Right renal cortex interstitium (tissue), 3 donors: ENCODE data around the gene KIAA0319L. TPM values are rescaled to one million over a fixed set of nuclear protein-coding genes. Genes with fewer than 3 reads are reported as not detected.

Source experiments
- DNase-seq, 3 donors: peaks; one replicate each; pipeline ENCODE4 v3.0.0-alpha.2; 2013; ENCODE audit warnings: low read depth in 3 of 3, low spot score in 2 of 3
- polyA plus RNA-seq, 3 donors: library from polyadenylated mRNA; unstranded; fragments of 120-200 nt; gene quantifications; one replicate each; pipeline ENCODE4 v1.2.1, GENCODE V29; 2013; ENCODE audit not compliant: insufficient read length in 3 of 3

The KIAA0319L gene
- polyA plus RNA-seq, 3 donors = 56.3 to 64.2 (median 60.9) TPM

DNA sequence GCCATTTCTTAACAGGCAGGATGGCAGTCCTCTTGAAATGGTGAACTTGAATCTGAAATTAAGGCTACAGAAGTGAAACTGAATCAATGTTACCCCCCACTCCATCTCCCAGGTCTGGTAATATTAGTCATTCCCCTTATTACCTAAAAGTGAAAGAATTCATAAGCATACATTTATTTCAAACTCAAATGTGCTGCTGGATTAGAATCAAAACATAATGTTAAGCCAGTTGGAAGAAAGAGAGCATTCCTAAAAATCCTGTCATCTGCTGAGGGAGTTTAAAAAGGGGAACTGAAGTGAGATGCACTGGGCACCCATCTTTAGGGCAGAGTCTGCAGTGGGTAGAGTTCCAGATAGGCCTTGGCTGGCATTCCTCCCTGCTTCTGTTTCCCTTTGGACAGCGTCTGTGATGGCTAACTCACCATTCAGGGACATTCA, 17.4 kb downstream of the KIAA0319L start:
- DNase-seq = no peak

DNA sequence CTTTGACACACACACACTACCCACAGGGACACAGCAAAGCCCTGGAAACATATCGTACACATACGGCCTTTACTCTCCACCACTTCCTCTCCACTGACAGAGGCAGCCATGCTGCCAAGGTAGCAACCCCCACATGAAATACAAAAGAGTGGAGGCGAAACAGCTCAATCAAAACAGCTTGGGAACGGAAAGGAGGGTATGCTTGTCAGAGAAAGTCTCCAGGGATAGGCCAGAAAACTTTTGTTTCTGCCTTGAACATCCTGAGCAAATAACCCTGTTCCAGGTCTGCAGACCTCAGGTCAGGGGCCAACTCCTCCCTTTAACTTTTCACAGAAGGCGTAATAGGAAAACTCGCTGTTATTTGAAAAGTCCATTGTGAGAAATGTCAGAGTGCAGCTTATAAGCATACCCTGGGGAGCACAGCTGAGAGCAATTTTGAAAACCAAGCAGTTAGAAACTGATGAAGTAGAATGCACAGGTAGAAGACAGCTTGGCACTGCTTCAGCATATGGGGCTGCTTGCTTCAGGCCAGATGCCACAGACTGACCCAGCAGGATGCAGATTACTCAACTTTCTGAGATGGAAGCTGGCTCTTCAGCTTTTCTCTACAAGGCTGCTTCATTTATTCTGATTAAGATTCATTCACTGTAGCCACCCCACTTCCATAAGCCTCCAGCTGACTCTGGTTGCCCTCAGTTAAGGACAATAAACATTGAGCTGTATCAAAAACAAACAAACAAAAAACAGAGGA, 18.0 kb downstream of the KIAA0319L start:
- no peak for DNase-seq

DNA sequence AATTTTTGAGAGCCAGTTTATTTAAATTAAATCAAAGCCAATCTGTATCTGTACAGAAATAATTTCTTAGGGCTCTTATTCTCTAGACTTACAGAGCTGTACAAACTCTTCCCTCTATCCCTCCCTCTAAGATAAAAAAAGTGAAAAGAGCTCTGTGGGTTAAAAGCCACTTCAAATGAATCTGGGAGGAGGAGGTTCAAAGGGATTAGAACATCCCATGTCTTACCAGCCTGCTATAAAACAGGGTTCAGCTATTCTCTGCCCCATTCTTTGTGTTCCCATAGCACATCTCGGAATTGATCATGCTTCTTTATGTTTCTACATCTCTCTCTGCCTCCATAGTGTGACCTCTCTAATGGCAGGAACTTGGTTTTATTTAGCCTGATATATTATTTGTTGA, 19.4 kb downstream of the KIAA0319L start:
- DNase-seq = no peak

DNA sequence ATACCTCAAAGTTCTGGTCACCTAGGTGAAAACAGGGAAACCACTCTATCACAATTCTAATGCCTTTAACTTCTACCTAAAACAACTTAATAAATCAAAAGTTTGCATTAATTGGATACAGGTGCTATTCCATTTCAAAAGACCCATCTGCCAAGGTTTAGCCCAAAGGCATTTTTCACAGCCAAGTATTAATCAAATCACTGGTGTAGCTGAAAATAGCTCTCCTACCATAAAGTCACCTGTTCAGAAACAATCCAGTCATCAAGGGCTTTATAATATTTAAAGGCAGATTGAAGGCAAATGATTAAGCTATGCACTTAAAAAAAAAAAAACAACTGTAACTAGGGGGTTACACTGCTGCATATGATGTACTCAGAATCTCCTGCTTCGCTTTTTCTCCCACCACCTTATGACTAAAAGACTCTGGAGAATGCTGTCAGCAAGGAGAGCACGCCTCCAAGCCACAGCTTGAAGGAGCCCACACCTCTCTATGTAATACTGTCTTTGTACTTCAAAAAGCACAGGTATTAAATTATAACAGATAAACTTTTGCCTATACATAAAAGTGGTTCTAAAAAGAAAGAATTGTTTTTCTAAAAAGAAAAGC, 20.5 kb downstream of the KIAA0319L start:
- no peak for DNase-seq

DNA sequence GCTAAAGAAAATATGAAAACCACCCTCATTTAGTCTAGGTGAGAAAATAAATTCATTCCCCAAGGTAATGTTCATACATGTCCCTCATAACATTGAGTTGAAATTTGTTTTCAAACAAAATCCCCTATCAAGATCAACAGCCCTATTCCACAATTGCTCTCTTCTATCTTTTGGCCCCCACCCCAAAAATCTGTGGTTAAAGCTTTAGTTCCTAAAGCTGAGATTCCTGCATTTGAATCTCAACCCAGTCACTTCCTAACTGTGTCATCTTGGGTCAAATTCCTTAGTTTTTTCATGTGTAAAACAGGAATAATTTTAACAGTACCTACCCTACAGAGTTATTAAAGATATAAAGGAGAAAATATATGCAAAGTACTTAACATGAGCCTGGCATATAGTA, 22.0 kb downstream of the KIAA0319L start:
- no peak for DNase-seq

DNA sequence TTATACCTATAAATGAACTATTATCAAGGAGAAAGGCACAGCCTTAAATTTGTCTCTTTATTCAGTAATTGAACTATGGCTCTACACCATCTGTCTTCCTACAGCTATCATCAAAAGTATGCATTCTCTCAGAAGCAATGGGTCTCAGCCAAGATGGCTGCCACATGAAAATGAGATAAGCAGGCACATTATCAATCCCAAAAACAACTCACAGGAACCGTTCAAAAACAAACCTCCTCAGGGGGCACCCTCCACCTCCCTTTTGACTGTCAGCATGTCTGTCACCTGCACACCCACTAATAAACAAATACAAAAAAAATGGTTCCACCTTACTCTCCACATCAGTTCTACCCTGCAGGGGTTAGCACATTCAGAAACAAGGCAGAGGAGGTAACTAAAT, 23.6 kb downstream of the KIAA0319L start:
- DNase-seq = no peak

DNA sequence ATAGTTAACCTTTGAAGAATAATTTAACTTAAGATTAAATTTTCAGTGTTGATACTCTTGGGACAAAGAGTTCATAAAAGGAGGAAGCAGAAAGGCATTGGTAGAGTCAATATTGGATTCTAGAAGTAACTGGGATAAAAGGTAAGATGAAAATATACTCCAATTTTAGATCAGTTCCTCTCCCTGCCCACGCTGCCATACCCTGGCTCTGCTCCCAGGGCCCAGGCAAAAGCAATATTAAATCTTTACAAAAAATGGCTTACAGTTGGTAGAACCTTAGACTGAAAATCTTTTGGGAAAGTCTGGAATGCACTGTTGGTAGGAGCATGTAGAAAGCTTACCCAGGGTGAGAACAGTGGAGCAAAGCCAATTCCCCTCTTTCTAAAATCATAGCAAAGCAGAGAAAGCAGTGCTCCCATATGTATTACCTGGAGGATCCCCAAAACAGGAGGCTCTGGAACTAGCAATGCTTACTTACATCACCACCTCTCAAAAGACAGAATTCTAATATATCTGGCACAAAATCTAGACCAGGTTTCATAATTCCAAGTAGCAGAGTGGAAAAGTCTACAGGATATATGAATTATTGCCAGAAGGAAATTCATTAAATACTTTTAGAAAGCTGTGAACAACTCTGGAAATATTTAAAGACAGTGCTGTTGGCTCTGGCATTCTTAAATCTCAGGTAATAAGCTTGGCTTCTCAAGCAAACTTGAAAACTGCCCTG, 24.5 kb downstream of the KIAA0319L start:
- no peak for DNase-seq

DNA sequence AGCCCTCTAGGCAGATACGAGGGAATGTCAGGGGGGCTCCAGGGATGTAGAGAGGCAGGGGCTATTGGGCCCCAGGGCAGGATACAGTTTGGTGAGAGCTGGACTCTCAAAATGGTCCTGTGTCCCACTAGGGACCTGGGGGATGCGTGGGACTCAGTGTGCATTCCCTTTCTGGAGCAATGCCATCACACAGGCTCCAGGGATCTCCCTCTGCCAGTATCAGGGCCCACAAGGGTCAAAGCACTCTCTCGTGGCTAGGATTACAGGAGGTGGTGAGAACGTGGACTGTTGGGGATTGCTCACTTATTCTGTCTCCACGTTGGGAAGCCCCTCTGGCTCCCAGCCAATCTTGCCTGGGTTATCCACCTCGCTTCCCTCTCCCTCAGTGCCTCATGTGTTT, 25.8 kb downstream of the KIAA0319L start:
- no peak for DNase-seq

DNA sequence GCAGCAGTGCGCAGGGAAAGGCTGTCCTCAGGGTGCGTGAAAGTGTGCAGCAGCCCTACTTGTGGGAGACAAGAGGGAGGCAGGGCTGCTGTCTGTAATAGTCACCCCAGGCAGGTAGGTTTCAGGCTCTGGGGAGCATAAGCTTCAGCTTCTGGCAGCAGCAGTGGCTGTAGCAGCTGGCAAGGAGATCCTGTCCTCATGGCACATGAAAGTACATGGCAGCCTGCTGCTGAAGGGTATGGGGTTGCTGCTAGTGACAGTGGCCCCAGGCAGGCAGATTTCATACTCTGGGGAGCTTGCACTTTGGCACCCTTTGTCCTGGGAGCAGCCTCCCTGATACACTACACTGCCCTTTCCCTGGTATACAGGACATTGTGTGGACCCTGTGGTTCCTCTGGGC, 26.3 kb downstream of the KIAA0319L start:
- DNase-seq = no peak

DNA sequence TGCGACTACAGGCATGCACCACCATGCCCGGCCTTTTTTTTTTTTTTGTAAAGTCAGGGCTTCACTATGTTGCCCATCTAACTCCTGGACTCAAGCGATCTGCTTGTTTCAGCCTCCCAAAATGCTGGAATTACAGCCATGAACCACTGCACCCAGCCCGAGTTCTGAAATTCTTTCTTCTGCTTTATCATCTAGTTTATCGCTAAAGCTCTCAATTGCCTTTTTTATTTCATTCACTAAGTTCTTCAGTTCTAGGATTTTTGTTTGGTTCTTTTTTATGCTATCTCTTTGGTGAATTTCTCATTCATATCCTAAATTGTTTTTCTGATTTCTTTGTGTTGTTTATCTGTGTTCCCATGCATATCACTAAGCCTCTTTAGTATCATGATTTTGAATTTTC, 27.0 kb downstream of the KIAA0319L start:
- DNase-seq = no peak

DNA sequence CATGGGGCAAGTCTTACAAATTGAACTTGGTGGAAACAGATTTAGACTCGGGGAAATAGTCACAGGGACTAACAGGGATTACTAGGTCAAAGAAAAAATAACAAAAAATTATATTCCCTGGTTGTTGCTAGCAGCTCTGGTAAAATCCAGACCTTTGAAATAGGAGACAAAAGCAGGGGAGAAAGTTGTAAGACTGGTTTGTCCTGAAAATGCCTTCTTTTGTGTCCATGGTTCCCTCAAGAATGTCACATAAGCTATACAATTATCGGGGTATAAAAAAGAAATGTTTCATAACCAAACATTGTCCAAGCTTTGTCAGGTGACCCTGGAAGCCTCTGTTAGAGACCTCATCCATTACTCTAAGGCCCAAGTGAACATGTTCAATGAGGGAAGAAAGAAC, 33.1 kb downstream of the KIAA0319L start:
- no peak for DNase-seq

DNA sequence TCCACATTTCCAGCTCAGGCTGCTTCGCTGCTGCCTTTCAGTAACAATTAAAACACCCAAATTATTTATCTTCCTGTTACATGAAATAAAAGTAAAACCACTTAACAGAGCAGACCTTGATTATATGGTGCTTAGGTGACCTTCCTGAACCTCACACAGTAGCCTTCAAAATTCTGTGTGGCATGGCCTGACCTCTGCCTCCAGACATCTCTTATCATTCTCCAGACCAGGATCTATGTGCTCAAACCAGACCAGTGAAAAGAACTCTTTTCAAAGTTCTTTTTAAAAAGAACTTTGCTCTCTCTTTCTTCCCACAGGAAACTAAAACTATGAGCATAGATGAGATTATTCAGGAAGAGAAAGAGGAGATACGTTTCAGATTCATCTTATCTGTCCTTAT, 37.8 kb downstream of the KIAA0319L start:
- DNase-seq = no peak

DNA sequence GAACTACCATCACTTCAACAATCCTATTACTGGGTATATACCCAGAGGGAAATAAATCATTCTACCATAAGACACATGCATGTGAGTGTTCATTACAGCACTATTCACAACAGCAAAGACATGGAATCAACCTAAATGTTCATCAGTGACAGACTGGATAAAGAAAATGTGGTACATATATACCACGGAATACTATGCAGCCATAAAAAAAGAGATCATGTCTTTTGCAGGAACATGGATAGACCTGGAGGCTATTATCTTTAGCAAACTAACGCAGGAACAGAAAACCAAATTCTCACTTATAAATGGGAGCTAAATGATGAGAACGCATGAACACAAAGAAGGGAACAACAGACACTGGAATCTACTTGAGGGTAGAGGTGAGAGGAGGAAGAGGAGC, 39.0 kb downstream of the KIAA0319L start:
- no peak for DNase-seq

DNA sequence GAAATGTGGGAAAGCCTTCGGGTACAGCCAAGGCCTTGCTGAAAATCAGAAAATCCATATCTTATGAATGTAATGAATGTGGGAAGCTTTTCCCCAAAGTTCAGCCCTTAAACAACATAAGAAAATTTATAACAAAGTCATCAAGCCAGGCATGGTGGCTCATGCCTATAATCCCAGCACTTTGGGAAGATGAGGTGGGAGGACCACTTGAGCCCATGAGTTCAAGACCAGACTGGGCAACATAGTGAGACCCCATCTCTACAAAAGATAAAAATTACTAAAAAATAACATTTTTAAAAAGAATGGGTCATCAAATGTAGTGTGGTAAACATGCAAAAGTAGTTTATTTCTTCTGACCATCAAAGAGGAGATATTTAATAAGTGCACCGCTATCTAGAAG, 45.9 kb downstream of the KIAA0319L start:
- DNase-seq = no peak

DNA sequence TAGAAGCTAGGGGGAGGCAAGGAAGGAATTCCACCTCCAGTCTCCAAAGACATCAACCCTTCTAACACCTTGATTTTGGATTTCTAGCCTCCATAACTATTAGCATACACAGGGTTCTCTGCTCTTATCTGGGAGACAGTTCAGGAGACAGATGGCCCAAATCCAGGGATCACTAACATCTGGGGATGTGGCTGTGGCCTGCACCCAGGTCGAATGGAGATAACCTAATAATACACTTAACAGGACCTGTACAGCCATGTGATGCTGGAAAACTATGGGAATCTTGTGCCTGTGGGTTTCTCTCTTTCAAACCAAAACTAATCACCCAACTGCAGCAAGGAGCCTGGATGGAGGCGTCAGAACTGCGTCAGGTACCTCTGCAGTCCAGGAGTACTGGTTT, 47.6 kb downstream of the KIAA0319L start:
- no peak for DNase-seq

DNA sequence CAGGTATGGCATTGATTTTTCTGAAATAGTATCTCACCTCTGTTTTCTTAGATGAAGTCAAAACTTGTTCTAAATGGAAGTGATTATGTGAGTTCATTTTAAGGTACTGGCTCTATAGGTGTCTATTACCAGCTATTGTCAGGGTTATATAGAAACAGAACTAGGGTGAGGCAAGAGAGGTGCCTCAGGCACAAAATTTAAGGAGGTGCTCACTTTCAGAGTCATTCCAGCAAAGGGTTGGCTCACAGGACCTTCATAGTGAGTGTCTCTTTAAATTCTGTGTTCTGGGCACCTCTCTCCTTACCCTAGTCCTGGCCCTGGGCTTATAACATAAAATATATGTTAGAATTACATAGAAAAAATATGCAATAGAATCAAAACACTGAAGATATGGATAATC, 49.3 kb downstream of the KIAA0319L start:
- DNase-seq = no peak

DNA sequence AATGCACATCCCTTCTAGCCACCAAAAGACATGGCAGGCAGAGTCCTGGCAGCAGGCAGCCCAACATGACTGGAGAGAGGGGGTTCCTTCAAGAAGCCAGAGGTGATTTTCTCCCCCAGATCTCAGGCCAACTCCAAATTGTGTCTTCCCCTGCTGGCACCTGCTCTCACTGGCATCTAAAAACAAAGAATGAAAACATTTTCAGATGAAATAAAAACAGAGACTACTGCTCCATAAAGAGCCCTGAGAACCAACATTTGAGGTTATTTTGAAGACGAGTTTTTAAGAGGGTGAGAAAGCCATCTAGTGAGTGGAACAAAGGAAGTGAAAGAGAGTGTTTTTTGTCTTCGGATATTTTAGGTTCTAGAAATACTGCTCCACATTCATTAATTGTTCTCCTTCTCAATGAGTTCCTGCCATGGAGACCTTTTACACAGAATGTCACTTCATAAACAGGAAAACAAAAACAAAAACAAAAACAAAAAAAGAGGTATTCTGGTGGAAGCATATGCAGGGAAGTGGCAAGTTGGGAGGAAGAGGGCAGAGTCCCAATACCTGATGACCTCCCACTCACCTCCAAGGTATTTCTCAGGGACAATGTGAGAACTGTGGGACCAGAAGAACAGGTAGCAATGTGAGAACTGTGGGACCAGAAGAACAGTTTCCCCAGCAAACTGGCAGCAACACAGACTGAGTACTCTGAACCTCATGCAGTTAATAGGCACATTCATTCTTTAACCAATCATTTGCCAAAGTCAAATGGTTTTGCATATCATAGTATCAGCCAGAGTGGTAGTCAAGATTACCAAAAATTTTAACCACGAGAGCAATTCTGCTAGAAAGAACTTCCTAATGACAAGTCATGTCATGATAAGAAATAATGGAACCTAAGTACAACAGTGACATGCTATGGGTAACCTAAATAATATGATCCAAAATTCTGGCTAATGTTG, 50.0 kb downstream of the KIAA0319L start:
- DNase-seq = no peak

DNA sequence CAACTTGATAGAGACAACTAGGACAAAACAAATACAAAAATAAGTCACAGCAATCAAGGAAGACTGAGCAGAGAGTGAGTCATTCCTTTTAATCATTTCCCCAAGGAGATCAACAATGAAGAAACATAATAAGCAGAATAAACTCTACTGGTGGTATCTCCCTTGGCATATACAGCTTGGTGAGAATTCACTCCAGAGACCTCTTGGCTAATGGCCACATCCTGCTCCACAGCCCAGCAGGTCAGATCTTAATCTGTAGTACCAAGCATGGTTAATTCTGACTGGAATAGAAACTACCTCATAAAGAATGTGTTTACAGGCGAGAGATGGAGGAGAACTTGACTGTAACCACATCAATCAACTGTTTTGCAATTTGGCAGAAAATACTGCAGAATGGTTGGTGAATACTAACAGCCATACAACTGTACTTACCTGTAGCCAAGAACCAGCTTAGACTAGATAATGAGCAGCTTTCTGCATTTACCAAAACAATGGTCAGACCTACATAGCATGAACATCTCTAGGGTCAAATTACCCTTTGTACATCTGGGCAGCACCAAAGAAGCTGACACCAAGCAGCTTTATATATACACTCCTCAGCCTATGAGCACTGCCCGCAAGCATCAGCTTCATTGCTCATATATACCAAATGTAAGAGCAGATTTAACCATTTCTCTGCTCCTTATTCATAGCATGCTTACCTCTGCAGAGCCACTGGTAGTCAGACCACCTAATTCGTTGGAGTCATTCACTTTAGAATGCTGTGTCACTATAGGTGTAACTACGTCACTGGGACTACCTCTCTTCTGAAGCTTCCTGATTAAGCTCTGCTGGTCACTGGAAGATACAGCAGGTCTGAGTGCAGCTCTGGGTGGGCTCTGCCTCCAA, 51.0 kb downstream of the KIAA0319L start:
- DNase-seq = peak in 2 of 3 donors; percentile 9 to 15

DNA sequence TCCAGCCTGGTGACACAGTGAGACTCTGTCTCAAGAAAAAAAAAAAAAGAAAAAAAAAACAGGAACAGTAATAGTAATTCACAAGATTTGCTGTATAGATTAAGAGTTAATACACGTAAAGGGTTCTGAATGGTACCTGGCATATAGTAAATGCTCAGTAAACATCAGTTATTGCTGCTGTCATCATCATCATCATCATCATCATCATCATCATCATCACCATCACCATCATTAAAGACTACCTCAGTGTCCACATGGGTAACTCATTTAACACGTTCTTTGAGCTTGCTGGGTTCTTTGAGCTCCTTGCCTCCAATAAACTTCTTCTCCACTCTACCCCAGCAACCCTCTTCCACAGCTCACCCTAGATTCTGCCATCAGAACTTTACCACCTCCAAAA, 55.0 kb downstream of the KIAA0319L start:
- DNase-seq = no peak

DNA sequence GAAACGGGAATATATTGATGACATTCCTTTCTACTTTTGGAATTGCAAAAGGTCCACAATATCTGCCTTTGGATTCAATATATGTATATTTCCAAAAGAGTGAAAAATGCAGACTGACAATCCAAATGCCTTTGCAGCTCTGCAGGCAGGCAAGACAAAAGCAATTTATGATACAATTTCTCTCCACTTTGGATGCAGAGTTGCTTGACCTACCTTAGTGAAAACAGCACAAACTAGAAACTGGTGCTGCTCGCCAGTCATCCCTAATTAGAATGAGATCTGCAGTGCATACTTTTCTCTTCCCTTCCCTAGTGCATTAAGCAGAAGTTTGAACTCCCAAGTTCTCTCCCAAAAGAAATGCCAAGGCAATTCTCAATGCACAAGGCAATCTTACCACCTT, 56.8 kb downstream of the KIAA0319L start:
- DNase-seq = no peak
